CD4-positive, alpha-beta T cell treated with Interferon alpha-2 for 1 hour (primary cell): Measurements from ENCODE around the gene BABAM1.
A peak's percentile ranks its signal among the peaks of the same experiment; 100 is the strongest.
"Not testable (repeated sequence)": the region's sequence is repeated elsewhere in the genome, so short reads cannot be mapped to it uniquely, and the experiment has no call there.

Experiments
- DNase-seq, 2 donors: peaks; one replicate each; pipeline ENCODE4 v3.0.0-alpha.2; 2020 to 2022

BABAM1 gene

GRCh38 chr19:17243830-17244617, 23.2 kb upstream of the BABAM1 start:
- no peak for DNase-seq

DNA sequence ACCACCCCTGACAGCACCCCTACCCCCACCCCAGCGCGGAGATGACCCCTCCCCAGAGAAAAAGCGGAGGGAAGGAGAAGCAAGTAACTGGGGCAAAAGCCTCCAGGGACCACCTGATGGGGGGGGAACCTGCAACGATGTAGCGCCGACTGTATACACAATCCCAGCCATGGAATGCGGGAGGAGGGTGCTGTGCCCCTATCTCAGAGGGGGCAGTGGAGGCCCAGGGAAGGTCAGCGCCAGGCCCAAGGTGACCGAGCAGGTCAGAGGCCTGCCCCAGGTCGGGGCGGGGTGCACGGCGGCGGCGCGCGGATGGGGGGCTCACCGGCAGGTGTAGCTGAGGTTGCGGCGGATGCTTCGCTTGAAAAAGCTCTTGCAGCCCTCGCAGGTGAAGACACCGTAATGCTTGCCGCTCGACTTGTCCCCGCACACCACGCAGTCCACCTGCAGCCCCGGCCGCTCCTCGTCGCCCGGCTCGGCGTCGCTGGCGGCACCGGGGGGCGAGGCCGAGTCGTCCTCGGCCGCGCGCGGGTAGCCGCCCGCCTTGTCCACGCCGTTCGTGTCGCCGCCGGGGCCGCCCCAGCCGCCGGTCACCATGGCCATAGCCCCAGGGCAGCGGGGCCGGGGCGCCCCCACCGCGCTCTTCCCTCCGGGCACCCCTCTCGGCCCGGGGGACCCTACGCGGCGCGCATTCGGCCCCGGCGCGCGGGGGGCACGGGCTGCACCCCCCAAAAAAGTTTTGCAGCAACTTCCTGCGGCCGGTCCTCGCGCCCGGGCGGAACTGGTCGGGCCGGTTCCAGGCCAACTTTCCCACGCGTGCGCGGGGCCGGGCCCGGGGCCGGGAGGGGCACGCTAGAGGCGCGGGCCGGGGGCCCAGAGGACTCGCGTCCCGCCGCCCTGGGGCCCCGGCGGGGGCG, 22.4 kb upstream of the BABAM1 start:
- DNase-seq: no peak

- DNase-seq: no peak
These were observed 21.7 kb upstream of the BABAM1 start, which contains the start of gene NR2F6 for GRCh38 chr19:17245535-17245984. Gene NR2F6 (minus strand): TSS chr19:17245919. CDS start chr19:17245220, 699 bp downstream.

GRCh38 chr19:17246681-17247425, 20.4 kb upstream of the BABAM1 start:
- DNase-seq: no peak

- no peak for DNase-seq
These were observed 19.0 kb upstream of the BABAM1 start for GRCh38 chr19:17248011-17248776.

DNA sequence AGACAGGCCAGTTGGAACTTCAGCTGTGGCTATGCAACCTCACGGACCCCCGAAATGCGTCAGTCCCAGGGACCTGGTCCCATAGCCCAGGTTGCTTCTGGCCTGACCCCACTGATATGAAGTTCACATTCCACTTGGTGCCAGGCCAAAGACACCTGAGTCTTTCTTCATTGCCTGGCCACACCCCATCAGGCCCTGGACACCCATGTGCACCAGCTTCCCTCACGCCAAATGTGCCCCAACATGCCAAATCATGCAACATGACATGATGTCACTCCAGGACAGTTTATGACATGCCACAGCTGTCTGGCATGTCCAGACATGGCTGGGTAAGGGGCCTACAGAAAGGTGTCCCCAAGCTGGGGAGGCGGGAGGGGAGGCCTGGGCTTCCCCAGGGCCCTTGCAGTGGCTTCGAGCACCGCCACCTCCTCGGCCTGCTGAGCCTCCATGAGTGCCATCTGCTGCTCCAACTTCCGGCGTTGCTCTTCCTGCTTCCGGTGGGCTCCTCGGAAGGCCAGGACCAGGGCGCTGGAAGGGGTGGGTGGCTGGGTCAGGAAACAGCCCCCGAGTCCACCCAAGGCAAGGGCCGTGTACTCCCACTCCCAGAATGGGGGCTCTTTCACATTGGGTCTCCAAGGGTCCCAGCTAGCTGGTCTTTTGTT, 17.2 kb upstream of the BABAM1 start:
- DNase-seq: no peak

DNA sequence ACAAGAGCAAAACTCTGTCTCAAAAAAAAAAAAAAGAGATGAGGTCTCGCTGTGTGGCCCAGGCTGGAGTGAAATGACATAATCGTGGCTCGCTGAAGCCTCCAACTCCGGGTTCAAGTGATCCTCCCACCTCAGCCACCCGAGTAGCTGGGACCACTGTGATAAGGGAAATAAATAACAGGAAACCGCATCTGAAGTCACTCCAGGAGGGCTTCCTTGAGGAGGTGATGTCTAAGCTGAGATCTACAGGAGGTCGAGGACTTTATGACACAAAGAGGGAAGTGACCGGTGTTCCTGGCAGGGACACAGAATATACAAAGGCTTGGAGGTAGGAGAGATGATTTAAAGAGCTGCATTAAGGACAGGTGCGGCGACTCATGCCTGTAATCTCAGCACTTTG, 12.6 kb upstream of the BABAM1 start:
- no peak for DNase-seq

- no peak for DNase-seq
These were observed 12.1 kb upstream of the BABAM1 start for GRCh38 chr19:17255150-17255621.

- DNase-seq: no peak
These were observed 11.1 kb upstream of the BABAM1 start for GRCh38 chr19:17256130-17256529.

DNA sequence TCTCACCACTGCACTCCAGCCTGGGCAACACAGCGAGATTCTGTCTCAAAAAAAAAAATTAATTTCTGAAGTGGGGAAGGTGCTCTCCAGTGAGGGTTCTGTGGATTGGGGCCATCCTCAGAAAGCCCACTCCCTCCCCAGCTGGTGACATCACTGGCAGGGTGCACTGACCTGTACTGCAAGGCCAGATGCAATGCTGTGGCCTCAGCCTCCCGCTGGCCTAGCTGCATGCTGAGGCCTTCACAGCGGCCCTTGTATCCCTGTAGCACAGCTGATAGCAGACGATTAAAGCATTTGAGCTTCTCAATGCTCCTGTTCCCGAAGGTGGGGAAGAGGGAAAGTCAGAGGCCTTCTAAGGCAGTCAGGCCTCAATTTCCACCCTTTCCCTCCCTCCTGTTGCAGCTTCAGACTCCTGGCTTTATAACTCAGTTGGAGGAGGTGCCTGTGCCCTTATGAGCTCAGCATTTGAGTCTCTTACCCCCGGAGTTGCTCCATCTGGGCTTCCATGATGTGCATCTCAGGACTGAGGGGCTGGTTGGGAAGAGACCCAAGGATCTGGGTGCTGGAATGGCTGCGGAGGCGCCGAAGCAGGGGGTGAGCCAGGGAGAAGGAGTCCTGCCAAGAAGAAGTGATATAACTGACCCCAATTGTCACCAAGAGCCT, 8.0 kb upstream of the BABAM1 start:
- DNase-seq: no peak

DNA sequence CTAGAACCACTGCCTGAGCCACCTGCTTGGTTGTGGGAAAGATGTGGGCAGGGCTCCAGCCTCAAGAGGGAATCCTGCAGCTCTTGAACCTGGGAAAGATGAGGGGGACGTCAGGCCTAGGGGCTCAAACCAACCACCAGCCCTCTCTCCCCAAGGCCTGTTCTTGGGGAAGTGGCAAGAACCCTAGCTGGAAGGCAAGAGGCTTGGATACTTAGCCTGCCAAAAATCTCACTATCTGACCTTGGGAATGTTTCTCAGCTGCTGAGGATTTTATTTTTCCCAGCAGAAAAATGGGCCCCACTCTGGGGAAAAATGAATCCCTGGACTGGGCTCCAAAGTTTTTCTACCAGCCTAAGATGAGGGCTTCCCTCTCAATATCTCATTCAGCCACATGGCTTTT, 7.3 kb upstream of the BABAM1 start:
- no peak for DNase-seq

DNA sequence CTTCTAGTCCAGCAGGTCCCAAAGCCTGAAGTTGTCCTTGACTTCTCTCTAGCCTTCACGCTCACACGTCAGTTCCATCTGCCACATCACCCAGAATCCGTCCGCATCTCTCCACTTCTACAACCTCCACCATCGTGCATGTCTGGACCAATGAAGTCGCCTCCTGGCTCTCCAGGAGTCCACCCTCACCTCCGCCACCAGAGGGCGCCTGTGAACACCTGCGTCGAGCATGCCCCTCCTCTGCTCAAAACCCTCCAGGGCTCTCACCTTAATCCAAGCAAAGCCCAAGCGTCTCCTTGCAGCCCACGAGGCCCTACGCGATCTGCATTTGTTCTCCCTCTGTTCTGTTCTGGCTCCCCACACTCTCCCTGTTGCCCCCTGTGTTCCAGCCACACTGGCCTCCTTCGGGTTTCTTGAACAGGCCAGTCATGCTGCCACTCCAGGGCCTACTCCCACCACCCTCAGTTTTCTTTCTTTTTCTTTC, 6.4 kb upstream of the BABAM1 start:
- peak; percentile 87 to 91 for DNase-seq

DNA sequence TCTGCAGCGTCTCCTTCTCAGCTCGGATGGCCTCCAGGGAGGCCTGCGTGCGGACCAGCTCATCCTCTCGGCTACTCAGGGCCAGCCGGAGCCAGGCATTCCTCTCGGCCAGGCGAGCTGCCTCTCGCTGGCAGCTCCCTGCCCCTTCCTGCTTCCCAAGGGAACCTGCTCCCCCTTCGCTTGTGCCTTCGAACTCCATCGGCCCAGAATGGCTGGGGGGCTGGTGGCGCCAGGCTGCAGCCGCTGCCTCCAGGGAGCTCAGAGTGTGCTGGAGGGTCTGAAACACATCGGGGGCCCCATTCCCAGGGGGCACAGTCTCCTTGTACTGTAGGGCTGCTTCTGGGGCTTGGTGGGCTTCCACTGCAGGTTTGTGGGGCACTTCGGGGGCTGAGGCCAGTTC, 4.7 kb upstream of the BABAM1 start:
- no peak for DNase-seq

DNA sequence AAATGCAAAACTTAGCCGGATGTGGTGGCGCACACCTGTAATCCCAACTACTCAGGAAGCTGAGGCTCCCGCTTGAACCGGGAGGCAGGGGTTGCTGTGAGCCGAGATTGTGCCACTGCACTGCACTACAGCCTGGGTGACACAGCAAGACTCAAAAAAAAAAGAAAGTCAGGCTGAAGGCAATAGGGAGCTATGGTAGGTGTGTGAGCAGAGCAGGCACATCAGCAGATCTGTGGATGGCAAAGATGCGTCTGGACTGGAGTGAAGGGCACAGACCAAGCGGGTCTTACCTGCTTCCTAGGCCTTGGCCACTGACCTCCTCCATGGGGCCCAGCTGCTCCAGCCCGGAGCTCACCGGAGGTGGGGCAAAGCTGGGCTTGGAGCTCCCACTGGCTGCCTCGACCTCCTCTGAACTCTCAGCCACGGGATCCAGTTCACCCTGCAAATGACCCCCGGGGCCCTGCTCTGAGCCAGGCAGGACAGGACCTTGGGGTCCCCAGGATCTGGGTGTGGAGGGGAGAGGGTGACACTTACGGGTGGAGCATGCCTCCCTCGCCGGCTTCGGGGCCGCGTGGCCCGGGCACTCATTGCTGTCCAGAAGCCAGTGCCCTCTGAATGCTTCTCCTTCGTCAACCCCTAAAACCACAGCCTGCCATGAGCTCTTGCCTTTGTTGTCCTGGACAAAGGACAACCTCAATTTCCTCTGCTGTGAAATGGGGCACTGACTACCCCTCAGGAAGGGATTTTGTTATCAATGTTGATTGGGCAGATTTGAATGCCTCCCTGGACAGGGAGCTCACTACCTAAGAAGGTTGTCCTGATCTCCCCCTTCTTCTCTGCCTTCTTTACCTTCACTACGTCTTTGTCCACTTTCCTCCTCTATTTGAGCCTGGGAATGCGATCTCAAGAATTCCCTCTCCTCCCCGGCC, 3.3 kb upstream of the BABAM1 start:
- DNase-seq: no peak

GRCh38 chr19:17264641-17264979, 2.6 kb upstream of the BABAM1 start, which contains the start of gene USHBP1:
Gene USHBP1 (minus strand): TSS chr19:17264745. CDS start chr19:17264299, 446 bp downstream.
- no peak for DNase-seq

DNA sequence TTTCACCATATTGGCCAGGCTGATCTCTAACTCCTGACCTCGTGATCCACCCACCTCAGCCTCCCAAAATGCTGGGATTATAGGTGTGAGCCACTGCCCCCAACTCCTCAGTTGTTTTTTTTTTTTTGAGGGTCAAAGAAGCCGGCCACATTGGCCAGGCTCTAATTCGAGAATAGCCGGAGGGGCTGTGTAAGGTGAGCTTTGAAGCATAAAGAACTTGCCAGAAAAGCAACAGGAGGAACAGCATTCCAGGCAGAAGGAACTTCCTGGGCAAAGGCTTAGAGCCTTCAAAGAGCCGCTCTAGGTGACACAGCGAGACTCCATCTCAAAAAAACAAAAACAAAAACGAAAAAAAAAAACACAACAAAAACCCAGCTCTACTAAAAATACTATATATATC, 1.2 kb upstream of the BABAM1 start:
- DNase-seq: no peak

DNA sequence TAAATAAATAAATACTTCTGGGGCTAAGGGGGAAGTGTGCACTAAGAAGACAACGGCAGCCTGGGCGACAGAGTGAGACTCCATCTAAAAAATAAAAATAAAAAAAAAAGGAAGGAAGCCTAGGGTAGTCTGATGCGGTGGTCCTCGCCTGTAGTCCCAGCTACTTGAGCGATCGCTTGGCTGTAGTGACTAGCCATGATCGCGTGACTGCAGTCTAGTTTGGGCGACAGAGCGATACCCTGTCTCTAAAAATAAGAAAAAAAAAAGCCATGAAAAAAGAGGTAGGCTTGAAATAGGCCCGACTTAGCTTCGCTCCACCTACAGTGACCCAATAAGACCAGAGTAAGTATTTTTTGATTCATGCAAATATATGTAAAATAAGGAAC, 661 bp upstream of the BABAM1 start:
- no peak for DNase-seq

DNA sequence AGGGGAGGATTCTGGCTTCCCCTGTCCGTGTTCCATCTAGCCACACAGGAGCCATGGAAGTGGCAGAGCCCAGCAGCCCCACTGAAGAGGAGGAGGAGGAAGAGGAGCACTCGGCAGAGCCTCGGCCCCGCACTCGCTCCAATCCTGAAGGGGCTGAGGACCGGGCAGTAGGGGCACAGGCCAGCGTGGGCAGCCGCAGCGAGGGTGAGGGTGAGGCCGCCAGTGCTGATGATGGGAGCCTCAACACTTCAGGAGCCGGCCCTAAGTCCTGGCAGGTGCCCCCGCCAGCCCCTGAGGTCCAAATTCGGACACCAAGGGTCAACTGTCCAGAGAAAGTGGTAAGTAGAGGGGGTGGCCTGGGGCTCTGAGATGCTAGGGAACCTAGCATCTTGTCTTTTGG, 1.5 kb downstream of the BABAM1 start:
- no peak for DNase-seq

DNA sequence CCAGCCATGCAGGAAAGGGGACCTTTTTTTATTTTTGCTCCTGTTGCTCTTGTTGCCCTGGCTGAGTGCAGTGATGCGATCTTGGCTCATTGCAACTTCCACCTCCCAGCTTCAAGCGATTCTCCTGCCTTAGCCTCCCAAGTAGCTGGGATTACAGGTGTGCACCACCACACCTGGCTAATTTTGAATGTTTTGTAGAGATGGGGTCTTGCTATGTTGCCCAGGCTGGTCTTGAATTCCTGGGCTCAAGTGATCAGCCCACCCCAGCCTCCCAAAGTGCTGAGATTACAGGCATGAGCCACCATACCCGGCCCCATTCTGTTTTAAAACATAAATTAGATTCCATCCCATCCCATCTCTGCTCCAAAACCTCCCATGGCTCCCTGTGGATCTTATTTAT, 7.6 kb downstream of the BABAM1 start:
- DNase-seq: not testable (repeated sequence)
